ENCODE data around the gene MTRF1L.
A peak's percentile ranks its signal among the peaks of the same experiment; 100 is the strongest.

The MTRF1L gene

GRCh38 chr6:153002613-153003365, at the start of gene MTRF1L:
TSS of gene MTRF1L (minus strand) at chr6:153002709. CDS start at chr6:153002685, 24 bp downstream.
- DNase-seq = peak; percentile 98

GRCh38 chr6:153051801-153052200, 49.3 kb upstream of the MTRF1L start:
- no peak for DNase-seq

- DNase-seq = no peak
Measured at GRCh38 chr6:153048631-153049030, 46.1 kb upstream of the MTRF1L start.

DNA sequence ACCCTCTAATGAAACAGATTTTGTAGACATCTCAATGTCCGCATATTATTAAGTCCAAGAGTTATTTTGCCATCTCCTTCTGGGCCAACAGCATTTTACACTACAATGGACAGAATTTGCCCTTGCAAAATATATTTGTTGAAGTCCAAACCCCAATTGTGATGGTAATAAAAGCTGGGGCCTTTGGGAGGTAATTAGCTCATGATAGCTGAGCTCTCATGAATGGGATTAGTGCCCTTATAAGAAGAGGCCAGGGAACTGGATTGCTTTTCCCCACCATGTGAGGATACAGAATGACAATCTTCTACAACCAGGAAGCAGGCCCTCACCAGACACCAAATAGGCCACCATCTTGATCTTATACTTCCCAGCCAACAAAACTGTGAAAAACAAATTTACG, 44.9 kb upstream of the MTRF1L start:
- DNase-seq = no peak

DNA sequence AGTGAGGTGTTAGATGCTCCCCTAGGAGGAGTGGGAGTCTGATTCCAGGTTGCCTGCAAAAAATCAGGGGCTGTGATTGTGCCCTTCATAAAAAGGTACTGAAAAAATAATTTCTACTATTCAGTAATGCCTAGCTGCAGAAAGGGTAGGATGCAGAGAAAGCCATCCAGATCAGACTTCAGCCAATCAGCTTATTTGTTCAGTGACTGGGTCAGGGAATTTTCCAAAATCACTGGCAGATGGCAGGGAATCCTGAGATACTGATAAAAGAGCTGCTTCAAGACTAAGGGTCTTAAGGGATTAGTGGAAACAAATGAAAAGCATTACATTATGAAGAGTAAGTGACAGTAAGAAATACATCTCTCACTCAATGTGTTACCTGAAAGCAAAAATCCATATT, 42.8 kb upstream of the MTRF1L start:
- no peak for DNase-seq

GRCh38 chr6:153044295-153044694, 41.8 kb upstream of the MTRF1L start:
- no peak for DNase-seq

DNA sequence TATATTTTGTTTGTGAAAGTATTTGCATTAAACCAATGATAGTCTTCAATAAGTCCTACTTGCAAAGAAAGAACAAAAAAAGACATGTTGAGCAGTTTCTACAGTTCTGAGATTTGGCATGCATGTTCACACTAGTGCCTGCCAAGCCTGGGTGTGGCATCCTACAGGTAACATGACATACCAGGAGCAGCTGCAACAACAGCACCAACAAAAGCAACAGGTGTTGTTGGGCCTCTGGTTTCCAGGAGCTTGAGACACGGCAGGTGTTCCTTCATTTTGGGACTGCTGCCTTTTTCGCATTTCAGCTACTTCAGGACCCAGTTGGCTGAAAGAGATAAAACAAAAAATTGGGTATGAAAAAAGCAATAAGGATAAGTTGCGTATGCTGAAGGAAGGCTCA, 41.2 kb upstream of the MTRF1L start:
- DNase-seq = no peak

- DNase-seq = peak; percentile 10
Measured at GRCh38 chr6:153038378-153039057, 36.0 kb upstream of the MTRF1L start.

- no peak for DNase-seq
Measured at GRCh38 chr6:153034139-153034538, 31.6 kb upstream of the MTRF1L start.

DNA sequence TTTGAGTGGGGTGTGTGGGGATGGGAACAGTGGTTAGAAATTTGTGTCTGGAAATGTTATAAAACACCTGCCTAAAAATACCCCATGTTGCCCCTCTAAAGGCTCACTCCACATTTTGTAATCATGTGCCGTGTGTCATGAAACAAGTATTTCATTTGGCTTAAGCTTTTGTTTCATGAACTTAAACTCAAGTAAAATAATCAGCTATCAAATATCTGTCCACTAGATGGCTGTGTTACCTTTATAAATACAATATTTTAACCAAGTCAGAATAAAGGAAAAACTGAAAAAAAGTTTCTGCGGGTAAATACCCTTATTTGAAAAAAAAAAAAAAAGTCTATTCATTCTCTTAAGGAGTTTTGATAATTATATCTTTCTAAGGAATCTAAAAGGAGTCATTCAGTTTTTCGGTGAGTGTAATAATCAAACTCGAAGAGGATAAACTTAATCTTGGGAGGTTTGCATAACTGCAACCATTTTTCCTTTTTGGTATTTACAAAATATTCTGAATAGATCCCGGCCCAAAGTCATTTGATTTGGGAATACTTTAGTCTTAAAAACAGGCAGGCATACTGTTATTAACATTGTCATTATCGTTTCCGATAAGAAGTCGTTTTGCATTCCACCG, 29.9 kb upstream of the MTRF1L start:
- DNase-seq = peak; percentile 34

DNA sequence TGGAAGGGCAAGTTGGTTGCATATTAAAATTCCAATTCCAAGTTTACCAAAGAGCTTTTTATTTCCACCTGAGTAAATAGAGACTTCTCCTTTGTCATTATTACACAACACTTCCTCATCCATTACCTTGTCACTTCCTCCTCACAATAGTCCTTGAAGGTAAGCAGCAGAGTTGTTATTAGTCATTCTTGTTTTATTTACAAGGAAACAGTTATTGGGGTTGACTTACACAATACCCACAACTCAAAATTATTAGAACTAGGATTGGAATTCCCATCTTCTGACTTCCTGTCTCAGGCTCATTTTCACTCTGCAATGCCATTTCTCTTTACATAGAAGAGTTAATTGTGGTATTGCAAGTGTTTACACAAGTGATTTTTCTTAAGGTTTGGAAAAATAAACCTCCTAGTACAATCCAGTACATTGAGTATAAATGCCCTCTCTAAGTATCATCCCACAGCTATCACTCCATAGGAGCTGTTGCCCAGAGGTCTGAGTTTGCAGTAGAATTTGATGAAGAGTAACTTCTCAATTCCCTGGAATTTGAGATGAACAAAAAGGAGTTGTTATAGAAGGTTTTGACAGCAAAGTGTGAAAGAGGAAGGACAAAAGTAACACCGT, 28.9 kb upstream of the MTRF1L start:
- DNase-seq = no peak

GRCh38 chr6:153028963-153029362, 26.5 kb upstream of the MTRF1L start:
- DNase-seq = no peak

- DNase-seq = no peak
Measured at GRCh38 chr6:153028286-153028685, 25.8 kb upstream of the MTRF1L start.

GRCh38 chr6:153027480-153027879, 25.0 kb upstream of the MTRF1L start:
- no peak for DNase-seq

GRCh38 chr6:153024709-153025017, 22.2 kb upstream of the MTRF1L start:
- no peak for DNase-seq

GRCh38 chr6:153023977-153024708, 21.6 kb upstream of the MTRF1L start:
- peak; percentile 55 for DNase-seq

GRCh38 chr6:153018355-153018754, 15.8 kb upstream of the MTRF1L start:
- DNase-seq = no peak

DNA sequence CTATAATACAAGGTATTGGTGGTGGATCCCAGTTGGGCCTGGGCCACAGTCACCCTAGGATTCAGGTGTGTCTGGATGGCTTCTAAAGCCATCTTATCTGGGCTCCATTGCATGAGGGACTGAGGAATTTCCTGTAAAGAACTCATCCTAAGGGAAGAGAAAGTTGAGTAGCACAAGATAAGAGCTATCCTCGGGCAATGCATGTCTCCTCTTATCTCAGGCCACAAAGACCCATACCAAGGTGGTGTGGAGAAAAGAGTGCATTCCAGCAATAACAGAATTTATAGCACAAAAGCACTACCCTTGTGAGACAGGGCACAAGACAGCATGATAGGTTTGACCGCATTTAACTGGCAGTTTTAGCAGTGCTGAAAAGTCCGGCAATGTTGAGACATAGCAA, 14.3 kb upstream of the MTRF1L start:
- DNase-seq = no peak

DNA sequence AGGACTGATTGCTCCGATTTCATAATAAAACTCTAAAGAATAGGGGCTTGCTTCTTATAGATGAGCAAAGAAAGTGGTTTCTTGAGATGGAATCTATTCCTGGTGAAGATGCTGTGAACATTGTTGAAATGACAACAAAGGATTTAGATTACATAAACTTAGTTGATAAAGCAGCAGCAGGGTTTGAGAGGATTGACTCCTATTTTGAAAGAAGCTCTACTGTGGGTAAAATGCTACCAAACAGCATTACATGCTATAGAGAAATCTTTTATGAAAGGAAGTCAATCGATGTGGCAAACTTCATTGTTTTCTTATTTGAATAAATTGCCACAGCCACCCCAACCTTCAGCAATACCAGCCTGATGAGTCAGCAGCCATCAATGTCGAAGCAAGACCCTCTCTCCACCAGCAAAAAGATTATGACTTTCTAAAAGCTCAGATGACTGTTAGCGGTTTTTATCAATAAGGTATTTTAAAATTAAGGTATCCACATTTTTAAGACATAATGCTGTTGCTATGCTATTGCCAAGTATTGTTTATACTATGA, 12.7 kb upstream of the MTRF1L start:
- peak; percentile 4 for DNase-seq

DNA sequence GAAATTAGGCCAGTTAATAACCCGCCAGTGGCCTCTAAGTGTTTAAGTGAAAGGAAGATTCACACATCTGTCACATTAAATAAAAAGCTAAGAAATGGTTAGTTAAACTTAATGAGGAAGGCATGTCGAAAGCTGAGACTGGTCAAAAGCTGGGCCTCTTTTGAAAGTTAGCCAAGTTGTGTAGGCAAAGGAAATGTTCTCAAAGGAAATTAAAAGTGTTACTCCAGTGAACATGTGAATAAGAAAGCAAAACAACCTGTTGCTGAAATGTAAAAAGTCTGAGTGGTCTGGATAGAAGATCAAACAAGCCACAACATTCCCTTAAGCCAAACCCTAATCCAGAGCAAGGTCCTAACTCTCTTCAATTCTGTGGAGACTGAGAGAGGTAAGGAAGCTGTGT, 10.9 kb upstream of the MTRF1L start:
- no peak for DNase-seq

DNA sequence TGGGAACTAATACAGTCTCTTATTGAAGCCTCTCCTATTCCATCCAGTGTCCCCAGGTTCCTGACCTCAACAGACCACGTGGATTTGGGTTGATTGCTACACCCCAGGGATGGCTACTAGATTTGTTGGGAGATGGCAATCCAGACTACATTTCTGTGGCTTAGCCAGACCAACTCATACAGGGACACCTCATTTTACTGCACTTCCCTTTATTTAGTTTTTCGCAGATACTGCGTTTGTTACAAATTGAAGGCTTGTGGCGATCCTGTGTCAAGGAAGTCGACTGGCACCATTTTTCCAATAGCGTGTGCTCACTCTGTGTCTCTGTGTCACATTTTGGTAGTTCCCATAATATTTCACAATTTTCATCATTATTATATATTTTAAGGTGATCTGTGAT, 10.3 kb upstream of the MTRF1L start:
- DNase-seq = no peak

DNA sequence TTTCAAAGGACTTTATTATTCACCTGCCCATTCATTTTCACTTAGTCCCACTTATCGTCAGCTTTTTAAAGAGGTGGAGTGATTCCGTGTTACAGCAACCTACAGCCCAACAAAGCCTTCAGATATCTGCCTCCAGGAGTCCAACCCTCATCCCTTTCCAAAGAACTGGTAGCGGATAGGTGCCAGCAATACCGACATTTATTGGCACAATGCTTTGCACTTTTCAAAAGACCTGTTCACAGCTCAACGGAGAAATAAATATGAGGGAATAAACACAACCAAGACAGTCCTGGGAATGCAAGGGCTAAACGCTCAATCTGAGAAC, 819 bp upstream of the MTRF1L start:
- DNase-seq = no peak

Measured in EL (cell line).